A549 (cell line): Measurements from ENCODE around the gene CRB2. TPM values are rescaled to one million over a fixed set of nuclear protein-coding genes. Genes with fewer than 3 reads are reported as not detected.

Source experiments
- ATAC-seq, 2 experiments: fragments of 200-7000 bp in 1 of 2; fragments of >200 bp in 1 of 2; cut with Nextera tagmentation in 1 of 2; cut with Tn5 transposase in 1 of 2; 3 replicates each; pipeline versions ENCODE4 v1.8.0 to v1.9.1; 2018 to 2020; ENCODE audit warnings: mild to moderate bottlenecking in 1 of 2, moderate library complexity in 1 of 2
- CTCF ChIA-PET: fragments of 300-600 bp; sonication (Branson Sonifier 250); formaldehyde crosslinking; extraction: SDS; loops from one replicate; lab custom pipeline; 2021; ENCODE audit warnings: antibody characterized with exemption, inconsistent platforms; lab: Yijun Ruan, JAX
- POLR2A ChIA-PET: fragments of 350-600 bp; formaldehyde crosslinking; extraction: SDS; loops from one replicate; lab custom pipeline; 2021; ENCODE audit warnings: antibody characterized with exemption, inconsistent platforms; lab: Yijun Ruan, JAX
- DNase-seq, 2 experiments: peaks; one replicate each; pipeline versions ENCODE4 v3.0.0 to v3.0.0-alpha.2; 2011 to 2016; ENCODE audit warnings: low read depth in 1 of 2, low spot score in 1 of 2
- FAIRE-seq: peaks from 2 replicates; lab custom pipeline; 2011; peaks lifted over from hg19 to GRCh38; lab: Jason Lieb, UNC
- H3K27ac ChIP-seq, 2 experiments: fragments of >200 bp; sonication (Bioruptor Twin); formaldehyde crosslinking; 3 replicates each; pipeline ENCODE4 v1.5.1; 2016 to 2017
- H3K4me1 ChIP-seq: fragments of >200 bp; sonication (Bioruptor Twin); formaldehyde crosslinking; 3 replicates; pipeline ENCODE4 v1.6.1; 2016
- H3K4me2 ChIP-seq: fragments of >200 bp; sonication (Bioruptor Twin); formaldehyde crosslinking; 3 replicates; pipeline ENCODE4 v1.6.1; 2016
- H3K4me3 ChIP-seq: fragments of >200 bp; sonication (Bioruptor Twin); formaldehyde crosslinking; 3 replicates; pipeline ENCODE4 v1.5.1; 2016
- H3K9me3 ChIP-seq: fragments of >200 bp; sonication (Bioruptor Twin); formaldehyde crosslinking; 3 replicates; pipeline ENCODE4 v1.6.1; 2016
- BCL3 ChIP-seq: fragments of >200 bp; sonication (Bioruptor Twin); formaldehyde crosslinking; IDR thresholded peaks from 3 replicates; pipeline ENCODE4 v1.6.1; 2016
- BHLHE40 ChIP-seq: IDR thresholded peaks from 2 replicates; pipeline ENCODE4 v1.6.1; 2012; ENCODE audit warnings: low read depth, low read length, inconsistent platforms
- CBX8 ChIP-seq: fragments of 200-600 bp; sonication (generic); IDR thresholded peaks from 2 replicates; pipeline ENCODE4 v1.6.1; 2016
- CEBPB ChIP-seq, 2 experiments: fragments of >200 bp in 1 of 2; sonication (Bioruptor Twin) in 1 of 2; formaldehyde crosslinking in 1 of 2; IDR thresholded peaks; 2 replicates each; pipeline ENCODE4 v1.6.1; 2012 to 2016
- CHD2 ChIP-seq: fragments of 150-350 bp; IDR thresholded peaks from 2 replicates; pipeline ENCODE4 v1.6.1; 2014; ENCODE audit warnings: low read length; ENCODE audit not compliant: partially characterized antibody
- CTCF ChIP-seq: fragments of >200 bp; sonication (Bioruptor Twin); formaldehyde crosslinking; IDR thresholded peaks from 3 replicates; pipeline ENCODE4 v1.5.1; 2016
- E2F6 ChIP-seq: IDR thresholded peaks from 2 replicates; pipeline ENCODE4 v1.6.1; 2012; ENCODE audit warnings: low read depth, borderline replicate concordance
- ELK1 ChIP-seq: fragments of 150-350 bp; IDR thresholded peaks from 2 replicates; pipeline ENCODE4 v1.6.1; 2014; ENCODE audit warnings: low read depth, mild to moderate bottlenecking, low read length
- ESRRA ChIP-seq: fragments of 150-350 bp; IDR thresholded peaks from 2 replicates; pipeline ENCODE4 v1.6.1; 2014; ENCODE audit warnings: mild to moderate bottlenecking, low read length, borderline replicate concordance
- HMGXB4 ChIP-seq: fragments of 250-450 bp; sonication (Bioruptor Pico); IDR thresholded peaks from 2 replicates; pipeline ENCODE4 v1.5.0; 2021; ENCODE audit warnings: mild to moderate bottlenecking, moderate library complexity, borderline replicate concordance
- HOXB13 ChIP-seq: fragments of 250-450 bp; sonication (Bioruptor Pico); IDR thresholded peaks from 2 replicates; pipeline ENCODE4 v1.5.0; 2020; ENCODE audit warnings: low read depth, mild to moderate bottlenecking, moderate library complexity
- HOXB5 ChIP-seq: fragments of 250-450 bp; sonication (Bioruptor Pico); IDR thresholded peaks from 2 replicates; pipeline ENCODE4 v1.5.0; 2020; ENCODE audit warnings: mild to moderate bottlenecking, moderate library complexity
- JUN ChIP-seq, 2 experiments: fragments of >200 bp; sonication (Bioruptor Twin); formaldehyde crosslinking; IDR thresholded peaks; 2 replicates in 1 of 2; 3 replicates in 1 of 2; pipeline ENCODE4 v1.6.1; 2016 to 2017
- MAFK ChIP-seq: fragments of 450-650 bp; IDR thresholded peaks from 2 replicates; pipeline ENCODE4 v1.6.1; 2014; ENCODE audit not compliant: partially characterized antibody
- MAZ ChIP-seq: fragments of 150-350 bp; IDR thresholded peaks from 2 replicates; pipeline ENCODE4 v1.6.1; 2014; ENCODE audit warnings: antibody characterized with exemption, low read depth, low read length, borderline replicate concordance
- NR3C1 ChIP-seq: fragments of >200 bp; sonication (Bioruptor Twin); formaldehyde crosslinking; IDR thresholded peaks from 3 replicates; pipeline ENCODE4 v1.6.1; 2017
- PBX3 ChIP-seq: IDR thresholded peaks from 2 replicates; pipeline ENCODE4 v1.6.1; 2012
- PHF8 ChIP-seq: fragments of 200-600 bp; sonication (generic); IDR thresholded peaks from 2 replicates; pipeline ENCODE4 v1.6.1; 2016; ENCODE audit warnings: low read depth, mild to moderate bottlenecking, antibody characterized with exemption, moderate library complexity, borderline replicate concordance
- POLR2AphosphoS2 ChIP-seq: conservative IDR thresholded peaks from 2 replicates; pipeline ENCODE4 v1.6.1; 2012; ENCODE audit warnings: low read length, improper control_type of control experiment, inconsistent platforms
- TFCP2L1 ChIP-seq: fragments of 250-450 bp; sonication (Bioruptor Pico); IDR thresholded peaks from 2 replicates; pipeline ENCODE4 v1.5.0; 2021; ENCODE audit warnings: mild to moderate bottlenecking
- USF2 ChIP-seq: fragments of 450-650 bp; IDR thresholded peaks from 2 replicates; pipeline ENCODE4 v1.6.1; 2014; ENCODE audit warnings: antibody characterized with exemption
- ZC3H11A ChIP-seq: fragments of 450-650 bp; IDR thresholded peaks from 2 replicates; pipeline ENCODE4 v1.6.1; 2014; ENCODE audit warnings: antibody characterized with exemption, mild to moderate bottlenecking
- ZFP36 ChIP-seq: fragments of 450-650 bp; IDR thresholded peaks from 2 replicates; pipeline ENCODE4 v1.6.1; 2014; ENCODE audit warnings: borderline replicate concordance; ENCODE audit not compliant: partially characterized antibody
- WGBS: methylation state at CpG from one replicate; pipeline ENCODE4 v1.1.6; 2017; ENCODE audit errors: missing lambda C conversion rate; 5-methylcytosine and 5-hydroxymethylcytosine counted together
- polyA plus RNA-seq, 4 experiments: library from polyadenylated mRNA; depleted of rRNA in 3 of 4; stranded (reverse); fragments of >200 nt; fragmentation: RNase III in 1 of 4; extraction: RNeasy Plus Mini Kit Qiagen cat#74134 plus additional on column Dnase treatment in 1 of 4; gene quantifications; 2 replicates in 3 of 4; 3 replicates in 1 of 4; pipeline ENCODE4 v1.2.3, GENCODE V29; 2011 to 2017

CRB2 gene
- polyA plus RNA-seq, 2 of the 4 experiments (the other 2 are of a cell fraction), result 0.01 to 0.05 TPM

GRCh38 chr9:123372766-123373446 lies 16.9 kb downstream of the CRB2 start:
- TF ChIP-seq POLR2AphosphoS2 (no peak), MAZ (no peak), CEBPB (IDR thresholded peaks at IDR 0.05) (no peak)
- Histone ChIP-seq H3K4me3 (no peak overlapping the region), H3K4me2 (no peak overlapping the region), H3K9me3 (no peaks in the 10 kb centered on the region), H3K27ac (no peak overlapping the region), H3K4me1 (peaks cover 8% of the 10 kb centered on the region)
- no peak for FAIRE-seq
- ChIA-PET POLR2A (no interaction called here), CTCF (interaction anchor here (1.1 to 11.4 kb wide), 5 partner anchors 8 to 292 kb away, joined by 3 to 84 read pairs (median 4); partner anchors contain the start of gene CRB2)
- no peak for DNase-seq
- 81% methylated on average over 42 of the region's 58 CpGs for WGBS
- no peak for ATAC-seq

GRCh38 chr9:123373447-123373923 lies 17.5 kb downstream of the CRB2 start:
- no peak for TF ChIP-seq ELK1
- no peak for TF ChIP-seq USF2
- TF ChIP-seq PBX3, result no peak
- no peak for TF ChIP-seq HMGXB4 (CRISPR knock-in tag)
- TF ChIP-seq BHLHE40, result no peak
- no peak for TF ChIP-seq PHF8
- TF ChIP-seq ZFP36, result no peak
- no peak for TF ChIP-seq JUN (IDR thresholded peaks at IDR 0.05)
- TF ChIP-seq HOXB5, result no peak
- TF ChIP-seq TFCP2L1 (CRISPR knock-in tag), result no peak
- TF ChIP-seq ESRRA, result no peak
- no peak for TF ChIP-seq BCL3
- TF ChIP-seq HOXB13 (CRISPR knock-in tag), result no peak
- no peak for TF ChIP-seq NR3C1
- no peak for TF ChIP-seq ZC3H11A
- no peak for TF ChIP-seq CBX8
- TF ChIP-seq MAFK, result no peak
- TF ChIP-seq CTCF, result no peak
- no peak for TF ChIP-seq CHD2
- TF ChIP-seq E2F6, result no peak
- Histone ChIP-seq H3K9me3 (no peaks in the 10 kb centered on the region), H3K4me1 (peaks cover 2% of the 10 kb centered on the region), H3K4me3 (no peak overlapping the region), H3K27ac (no peak overlapping the region), H3K4me2 (no peak overlapping the region)
- POLR2A ChIA-PET, result no interaction called here
- DNase-seq (no peak), ATAC-seq (no peak), FAIRE-seq (no peak)
- WGBS, result 67% methylated on average over 52 of the region's 60 CpGs
- CTCF ChIA-PET, result no interaction called here
